T follicular helper cell (primary cell): Measurements from ENCODE around the gene RHBDL3.
A peak's percentile ranks its signal among the peaks of the same experiment; 100 is the strongest.

Source experiments
- DNase-seq: peaks from one replicate; pipeline ENCODE4 v3.0.0-alpha.2; 2020; ENCODE audit warnings: low read depth

Gene RHBDL3

GRCh38 chr17:32266389-32267301 lies 1.0 kb downstream of the RHBDL3 start:
- peak; percentile 5 for DNase-seq

GRCh38 chr17:32267690-32268205 lies 2.1 kb downstream of the RHBDL3 start:
- no peak for DNase-seq

- no peak for DNase-seq
Observed at GRCh38 chr17:32268734-32269288, 3.2 kb downstream of the RHBDL3 start.

GRCh38 chr17:32269377-32269776 lies 3.7 kb downstream of the RHBDL3 start:
- DNase-seq = no peak

- no peak for DNase-seq
Observed at GRCh38 chr17:32271844-32272243, 6.2 kb downstream of the RHBDL3 start.

GRCh38 chr17:32274101-32274500 lies 8.5 kb downstream of the RHBDL3 start:
- DNase-seq = no peak

- DNase-seq = no peak
Observed at GRCh38 chr17:32274643-32275042, 9.0 kb downstream of the RHBDL3 start.

GRCh38 chr17:32275060-32276042 lies 9.7 kb downstream of the RHBDL3 start:
- DNase-seq = no peak

- no peak for DNase-seq
Observed at GRCh38 chr17:32276171-32276601, 10.6 kb downstream of the RHBDL3 start.

GRCh38 chr17:32277284-32277683 lies 11.7 kb downstream of the RHBDL3 start:
- DNase-seq = no peak

- no peak for DNase-seq
Observed at GRCh38 chr17:32278815-32279214, 13.2 kb downstream of the RHBDL3 start.

- no peak for DNase-seq
Observed at GRCh38 chr17:32279891-32280716, 14.5 kb downstream of the RHBDL3 start.

GRCh38 chr17:32281011-32281451 lies 15.4 kb downstream of the RHBDL3 start:
- no peak for DNase-seq

GRCh38 chr17:32283745-32284201 lies 18.1 kb downstream of the RHBDL3 start:
- DNase-seq = no peak

GRCh38 chr17:32285306-32285705 lies 19.7 kb downstream of the RHBDL3 start:
- no peak for DNase-seq

GRCh38 chr17:32285746-32286517 lies 20.3 kb downstream of the RHBDL3 start:
- DNase-seq = no peak

- DNase-seq = no peak
Observed at GRCh38 chr17:32286518-32286900, 20.9 kb downstream of the RHBDL3 start.

- DNase-seq = no peak
Observed at GRCh38 chr17:32287804-32288511, 22.3 kb downstream of the RHBDL3 start.

- DNase-seq = no peak
Observed at GRCh38 chr17:32288615-32289014, 23.0 kb downstream of the RHBDL3 start.
